Glomerular endothelial cell (primary cell): ENCODE measurements around the gene ARHGAP26. TPM values are rescaled to one million over a fixed set of nuclear protein-coding genes. Genes with fewer than 3 reads are reported as not detected.
A peak's percentile ranks its signal among the peaks of the same experiment; 100 is the strongest.

Experiments used
- DNase-seq: peaks from one replicate; pipeline ENCODE4 v3.0.0-alpha.2; 2011; ENCODE audit warnings: low read depth, low spot score; ENCODE audit errors: extremely low read depth
- total RNA-seq: library from RNA; depleted of rRNA; stranded (reverse); fragments of >200 nt; gene quantifications from 2 replicates; pipeline ENCODE4 v1.2.3, GENCODE V29; 2015

Gene ARHGAP26
- total RNA-seq, 1 donor from 2014 or later, result 33.1 TPM

DNA sequence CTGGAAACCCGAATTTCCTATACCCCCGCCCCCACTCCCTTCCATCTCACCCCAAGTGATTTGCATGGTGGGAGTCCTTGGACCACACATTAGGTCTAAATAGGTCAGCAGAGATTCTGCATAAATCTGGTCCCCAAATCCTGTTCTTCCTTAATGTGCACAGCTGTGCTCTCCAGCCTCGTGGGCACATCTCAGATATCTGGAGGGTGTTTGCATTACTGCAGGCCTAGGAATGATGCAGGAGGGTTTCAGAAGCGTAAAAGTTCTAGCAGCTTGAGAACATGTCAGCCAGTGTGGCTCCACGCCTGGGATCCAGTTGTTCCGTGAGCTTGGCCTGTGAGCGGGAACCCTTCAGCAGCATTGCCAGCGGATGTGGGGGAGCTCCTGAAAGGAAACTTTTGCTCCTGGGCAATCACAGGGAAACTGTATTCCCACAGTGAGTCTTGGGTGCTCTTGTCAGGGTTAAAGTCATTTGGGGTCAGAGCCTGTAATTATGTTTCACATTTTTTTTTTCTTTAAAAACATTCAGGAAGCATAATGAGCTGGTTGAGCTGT is 12.9 kb downstream of the ARHGAP26 start:
- DNase-seq, result no peak

DNA sequence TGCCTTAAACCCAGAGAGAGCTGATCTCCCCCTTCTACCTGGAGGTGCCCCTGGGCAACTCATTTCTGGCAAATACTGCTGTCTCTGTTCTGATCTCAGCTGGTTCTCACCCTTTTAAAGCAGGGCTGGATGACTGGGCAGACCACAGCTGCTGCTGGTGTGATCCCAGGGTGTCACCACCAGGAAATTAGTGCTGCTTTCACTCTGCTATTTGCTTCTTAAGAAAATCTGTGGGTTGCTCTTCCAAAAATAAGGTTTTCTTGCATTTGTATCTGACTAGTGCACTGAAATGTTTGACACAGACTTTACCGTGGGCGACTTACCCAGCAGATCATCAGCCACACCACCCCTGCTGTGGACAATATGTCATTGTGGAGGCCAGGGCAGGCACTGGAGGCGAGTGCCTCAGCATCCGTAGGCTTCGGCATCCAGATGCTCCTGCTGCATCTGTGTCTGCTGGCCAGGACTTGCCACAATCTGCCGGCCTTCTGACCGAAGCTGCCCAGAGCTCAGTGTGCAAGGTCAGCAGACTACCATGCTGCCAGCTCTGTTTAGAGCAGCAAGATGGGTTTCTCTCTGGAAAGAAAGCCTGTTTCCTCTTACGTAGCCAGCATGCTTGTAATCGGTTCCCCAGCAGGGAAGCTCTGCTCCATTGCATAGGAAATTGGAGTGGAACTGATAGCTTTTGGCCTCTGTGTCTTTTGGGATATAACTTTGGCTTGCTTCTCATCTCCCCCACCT is 13.6 kb downstream of the ARHGAP26 start:
- DNase-seq, result no peak

DNA sequence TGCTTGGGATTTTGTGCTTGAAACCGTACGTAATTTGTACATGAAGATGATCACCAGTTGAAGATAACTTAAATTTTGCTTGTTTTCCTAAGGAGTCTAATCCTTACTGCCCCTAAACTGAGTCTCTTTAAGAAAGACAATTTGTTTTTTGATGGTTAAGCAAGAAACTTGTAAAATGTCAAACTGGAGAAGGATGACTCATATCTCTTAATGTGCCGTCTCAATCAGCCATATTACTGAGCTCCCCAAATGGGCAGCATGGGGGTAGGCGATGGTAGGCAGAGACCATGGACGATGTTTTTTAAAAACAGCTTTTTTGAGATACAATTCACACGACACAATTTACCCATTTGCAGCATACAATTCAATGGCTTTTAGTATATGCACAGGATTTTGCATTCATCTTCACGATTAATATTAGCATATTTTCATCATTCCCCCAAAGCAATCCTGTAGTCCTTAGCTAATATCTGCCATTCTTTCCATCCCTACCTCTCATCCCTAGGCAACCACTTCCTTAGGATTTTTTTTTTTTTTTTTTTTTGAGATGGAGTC is 14.3 kb downstream of the ARHGAP26 start:
- DNase-seq, result no peak

DNA sequence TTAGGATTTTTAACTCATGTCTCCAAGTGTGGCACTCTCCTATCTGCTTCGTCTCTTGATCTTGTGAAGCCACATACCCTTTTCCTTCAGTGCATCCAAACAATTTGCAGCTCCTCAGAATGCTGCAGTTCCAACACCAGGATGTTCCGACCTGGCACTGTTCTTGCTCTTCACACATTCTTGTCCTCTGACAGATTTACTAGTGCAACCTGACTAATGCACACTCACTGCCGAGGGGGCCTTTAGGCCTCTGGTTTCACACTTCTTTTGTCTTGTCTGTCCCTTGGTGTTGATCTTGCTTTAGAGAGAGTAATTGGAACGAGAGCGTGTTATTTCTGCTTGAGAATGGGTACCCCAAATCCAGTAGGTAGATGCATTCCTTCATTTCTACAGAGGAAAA is 15.0 kb downstream of the ARHGAP26 start:
- DNase-seq, result no peak

DNA sequence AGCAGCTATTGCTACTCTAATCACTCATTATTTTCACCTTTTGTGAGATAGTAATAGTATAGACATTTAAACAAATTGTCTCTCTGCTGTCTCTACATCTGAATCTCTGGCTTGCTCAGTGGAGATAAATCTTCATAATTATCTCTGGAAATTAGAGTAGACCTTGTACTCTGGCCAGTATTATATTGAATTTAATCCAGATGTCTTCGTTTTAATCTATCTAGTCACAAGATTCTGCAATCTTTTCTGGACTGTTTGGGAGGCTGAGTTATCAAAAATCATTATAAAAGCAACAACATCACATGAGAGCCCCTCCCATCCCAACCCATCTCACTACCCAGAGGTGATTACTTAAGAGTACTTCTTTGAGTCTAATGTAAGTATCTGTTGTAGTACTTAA is 19.0 kb downstream of the ARHGAP26 start:
- no peak for DNase-seq

DNA sequence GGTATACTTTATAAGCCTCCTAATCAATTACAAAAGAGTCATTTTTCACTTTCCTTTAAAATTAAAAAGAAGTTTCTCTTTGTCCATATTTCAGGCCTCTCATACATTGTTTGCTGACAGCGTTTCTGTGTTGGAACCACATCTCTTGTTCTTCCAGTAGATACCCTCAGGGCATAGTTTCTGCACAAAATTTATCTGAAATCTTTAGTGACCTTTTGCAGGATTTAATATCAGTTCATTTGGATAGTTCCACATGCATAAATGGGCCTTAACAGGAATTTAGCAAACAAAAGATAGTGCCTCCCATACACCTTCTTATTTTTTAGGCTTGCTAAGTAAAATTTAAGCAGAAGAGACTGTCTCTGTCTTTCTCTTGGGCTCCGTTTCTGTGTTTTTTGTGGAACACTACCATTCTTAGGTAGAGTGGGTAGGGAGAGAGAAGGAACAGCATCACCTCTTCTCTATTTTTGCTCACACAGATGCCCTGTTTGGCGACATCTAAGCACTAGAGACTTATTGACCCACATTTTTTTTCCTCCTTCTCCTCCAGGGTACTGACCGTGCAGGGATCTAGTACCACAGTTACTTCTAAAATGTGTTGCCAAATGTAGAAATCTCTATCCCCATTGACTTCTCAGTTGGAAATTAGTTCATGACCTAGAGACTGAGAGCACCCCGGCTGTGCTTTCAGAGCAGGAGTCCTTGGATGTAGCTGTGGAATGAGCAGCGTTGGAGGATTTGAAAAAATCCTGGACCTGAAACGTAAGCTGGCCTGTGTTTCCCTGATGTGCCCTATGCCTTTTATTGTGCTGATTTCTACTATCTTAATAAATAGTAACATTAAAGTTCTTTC is 22.1 kb downstream of the ARHGAP26 start:
- DNase-seq, result no peak

DNA sequence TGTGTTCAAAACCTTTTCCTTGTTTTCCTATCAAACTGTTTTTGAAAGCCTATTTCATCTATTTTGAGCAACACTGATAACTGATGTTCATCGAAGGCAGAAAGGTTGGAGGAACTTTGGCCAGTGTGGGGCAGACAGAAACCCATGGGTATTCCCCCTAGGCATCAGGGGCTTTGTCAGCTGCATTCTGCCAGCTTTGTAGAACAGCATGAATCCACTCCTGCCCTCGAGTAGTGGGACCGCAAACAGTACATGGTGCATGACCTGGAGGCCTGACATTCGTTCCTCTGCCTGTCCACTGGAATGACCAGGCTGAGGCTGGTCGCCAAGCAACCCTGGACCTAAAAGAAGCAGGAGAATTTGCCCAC is 22.7 kb downstream of the ARHGAP26 start:
- DNase-seq, result no peak

DNA sequence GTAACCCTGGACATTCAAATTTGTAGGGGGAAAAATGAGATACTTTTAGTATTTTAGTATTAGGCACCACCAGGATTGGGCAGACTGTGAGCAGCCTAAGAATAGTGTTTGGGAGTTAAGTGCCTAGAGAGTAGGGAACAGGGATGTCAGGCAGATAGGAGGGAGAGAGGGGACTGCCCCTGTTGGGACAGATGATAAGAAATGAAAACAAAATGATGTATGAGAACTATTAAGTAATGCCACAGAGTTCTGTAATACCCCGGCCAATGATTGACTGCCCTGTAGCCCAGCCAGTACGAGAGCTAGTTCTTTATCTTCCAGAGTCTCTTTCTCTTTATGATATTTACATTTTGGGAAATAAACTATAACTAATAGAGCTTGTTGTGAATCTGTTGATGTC is 24.4 kb downstream of the ARHGAP26 start:
- no peak for DNase-seq

DNA sequence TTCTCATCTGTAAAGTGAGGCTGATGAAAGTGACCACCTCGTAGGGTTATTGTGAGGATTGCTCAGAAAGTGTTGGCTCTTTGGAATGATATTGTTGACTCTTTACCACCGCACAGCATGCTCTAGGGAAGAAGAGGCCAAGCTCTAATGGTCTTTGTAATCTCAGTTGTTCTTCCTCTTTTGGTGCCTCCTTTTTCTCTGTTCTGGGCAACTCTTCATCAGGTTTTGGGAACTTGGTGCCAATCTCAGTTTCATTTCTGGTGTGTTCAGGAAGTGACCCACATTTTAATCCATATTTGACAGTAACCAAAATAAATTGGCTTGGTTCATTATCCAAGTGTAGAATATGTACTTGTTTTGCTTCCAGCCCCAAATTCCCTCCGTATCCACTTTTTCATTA is 25.1 kb downstream of the ARHGAP26 start:
- no peak for DNase-seq

DNA sequence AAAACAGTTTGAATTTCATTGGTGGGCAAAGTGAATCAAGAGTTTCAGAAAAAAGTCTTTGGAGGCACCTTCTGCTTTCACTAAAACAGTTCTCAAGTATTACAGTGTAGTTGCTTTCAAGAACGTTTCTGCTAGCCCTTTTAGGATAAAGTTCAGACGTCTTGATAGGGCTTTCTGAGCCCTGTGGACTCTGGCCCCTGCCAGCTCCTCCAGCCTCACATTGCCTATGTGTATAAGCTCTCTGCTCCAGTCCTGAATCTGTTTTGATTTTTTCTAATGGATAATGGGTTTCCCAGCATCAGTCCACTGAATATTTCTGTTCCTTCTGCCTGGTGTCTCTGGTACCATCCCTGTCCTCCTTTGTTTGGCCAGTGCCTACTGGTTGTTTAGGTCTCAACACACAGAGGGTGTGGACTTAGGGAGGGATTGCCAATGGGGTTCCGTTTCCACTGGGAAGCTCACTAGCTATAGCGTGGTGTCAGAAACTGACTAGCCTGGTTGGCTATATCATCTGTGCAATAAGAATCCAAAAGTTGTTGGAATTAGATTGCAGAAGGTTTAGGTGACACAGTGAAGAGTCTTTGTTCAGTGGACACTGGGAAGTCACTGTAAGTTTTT is 26.4 kb downstream of the ARHGAP26 start:
- no peak for DNase-seq

DNA sequence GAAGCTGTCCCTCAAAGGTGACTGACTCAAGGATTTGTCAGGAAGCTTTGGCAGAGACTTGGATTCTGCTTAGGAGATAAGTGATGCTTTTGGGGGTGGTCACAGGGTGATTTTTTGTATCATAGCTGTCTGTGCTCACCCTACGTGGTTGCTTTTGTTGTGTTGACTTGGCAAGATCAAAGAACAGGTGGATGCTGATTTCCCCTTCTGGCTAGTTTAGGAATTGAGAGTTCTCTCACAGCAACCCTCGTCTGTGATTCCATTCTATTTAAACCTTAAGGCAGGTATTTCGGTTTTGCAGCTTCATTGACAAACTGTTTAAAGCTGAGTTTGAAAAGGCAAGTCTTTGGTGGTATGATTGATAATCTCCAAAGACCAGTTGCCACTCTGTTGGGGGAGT is 27.2 kb downstream of the ARHGAP26 start:
- DNase-seq, result no peak

DNA sequence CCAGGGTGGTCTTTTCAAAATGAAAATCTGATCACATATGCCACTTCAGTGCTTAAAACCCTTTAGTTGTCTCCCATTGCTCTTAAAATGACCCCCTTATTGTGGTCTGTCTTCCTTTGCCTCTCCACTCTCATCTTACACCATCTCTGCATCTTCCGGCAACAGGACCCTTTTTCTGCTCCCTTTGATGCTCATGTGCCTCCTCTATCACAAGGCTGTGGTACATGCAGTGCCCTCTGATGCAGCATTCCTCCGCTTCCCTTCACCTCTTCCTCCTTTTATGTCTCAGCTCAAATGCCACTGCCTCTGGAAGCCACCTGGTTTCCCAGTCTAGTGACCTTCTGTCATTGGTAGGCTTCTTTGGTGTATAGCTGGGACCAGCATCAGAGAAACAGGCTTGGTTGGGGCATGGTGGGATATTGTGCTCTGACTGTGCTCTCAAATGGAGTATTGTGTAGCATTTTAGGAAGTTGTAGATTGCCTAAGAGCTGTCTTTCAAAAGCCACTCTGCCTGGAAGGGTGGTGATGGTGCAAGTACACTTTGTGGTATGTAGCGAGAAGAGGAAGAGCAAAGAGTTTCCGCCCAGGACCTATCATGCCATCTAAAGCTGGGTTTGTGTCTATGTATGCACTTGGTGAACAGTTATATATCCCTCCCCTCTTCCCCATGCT is 28.1 kb downstream of the ARHGAP26 start:
- DNase-seq, result no peak

DNA sequence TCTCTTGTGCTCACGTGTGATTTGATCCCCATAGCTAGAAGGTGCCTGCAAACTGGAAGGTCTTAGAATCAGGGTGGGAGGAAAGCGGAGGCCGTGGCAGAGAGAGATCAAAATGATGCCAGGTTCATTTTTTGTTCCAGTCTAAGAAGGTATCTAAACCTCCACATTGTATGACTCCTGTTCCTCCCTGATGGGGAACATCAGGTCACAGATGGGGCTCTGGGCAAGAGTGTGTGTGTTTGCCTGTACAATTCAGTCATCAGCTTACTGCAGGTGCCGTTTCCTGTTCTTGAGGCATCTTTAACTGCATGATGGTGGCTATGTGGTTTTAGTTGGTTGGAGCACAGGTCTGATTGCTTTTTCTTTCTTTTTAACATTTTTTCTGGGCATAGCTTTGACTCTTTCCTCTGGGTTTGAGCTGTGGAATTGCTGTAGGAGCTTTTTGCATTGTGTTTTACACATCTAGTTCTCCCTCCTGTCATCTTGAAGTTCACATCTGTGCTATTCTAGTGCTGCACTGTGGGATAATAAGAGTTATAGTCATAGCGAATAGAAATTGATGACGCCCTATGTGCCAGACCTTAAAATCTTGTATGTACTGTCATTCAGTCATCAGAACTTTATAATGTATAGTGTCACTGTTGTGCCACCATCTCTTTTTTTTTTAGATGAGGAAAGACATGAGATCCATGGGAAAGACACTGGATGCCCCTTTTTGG is 30.8 kb downstream of the ARHGAP26 start:
- DNase-seq, result no peak

DNA sequence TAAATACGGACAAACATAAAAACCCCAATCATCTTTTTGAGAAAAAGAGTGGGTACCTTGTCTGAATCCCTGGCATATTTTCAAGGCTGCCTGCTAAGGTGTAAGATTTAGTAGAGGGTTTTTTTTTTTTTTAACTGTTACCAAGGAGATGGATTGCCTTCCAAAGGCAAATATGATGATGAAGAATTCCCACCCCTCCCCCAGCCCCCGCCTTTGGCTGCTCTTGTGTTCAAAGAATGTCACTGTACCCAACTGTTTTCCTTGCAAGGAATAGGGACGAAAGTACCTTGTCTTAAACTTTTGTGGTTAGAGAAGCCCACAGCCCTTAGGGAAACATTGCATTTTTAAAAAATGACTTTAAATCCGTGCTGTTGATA is 31.3 kb downstream of the ARHGAP26 start:
- no peak for DNase-seq

DNA sequence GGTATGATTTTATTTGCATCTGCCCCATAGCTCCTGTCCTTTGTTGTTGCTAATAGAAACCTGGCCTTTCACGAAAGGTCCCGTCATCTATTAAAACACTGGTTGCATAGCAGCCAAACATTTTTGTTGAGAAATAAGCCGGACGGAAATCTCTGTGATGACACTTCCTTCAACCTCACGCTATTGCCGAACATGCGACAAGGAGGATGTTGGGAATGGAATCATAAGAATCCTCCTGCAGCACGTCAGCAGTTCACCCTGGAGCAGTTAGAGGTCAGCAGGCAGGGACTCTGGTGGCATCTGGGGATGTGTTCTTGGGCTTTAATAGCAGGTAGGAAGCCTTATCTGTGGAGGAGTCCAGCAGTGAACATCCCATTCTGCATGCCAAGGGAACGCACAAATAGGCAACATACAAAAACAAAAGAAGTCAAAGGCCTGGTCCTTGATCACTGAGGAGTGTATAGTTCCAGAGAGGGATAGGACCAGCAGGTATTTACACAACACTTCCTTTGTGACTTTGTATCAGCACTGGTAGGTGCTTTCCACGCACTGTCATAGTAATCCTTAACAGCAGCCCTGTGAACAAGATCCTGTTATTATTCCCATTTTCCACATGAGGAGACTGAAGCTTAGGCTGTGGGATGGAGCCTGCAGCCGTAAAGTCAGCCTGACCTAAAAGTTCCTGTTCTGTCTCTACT is 33.4 kb downstream of the ARHGAP26 start:
- DNase-seq, result peak; percentile 89

DNA sequence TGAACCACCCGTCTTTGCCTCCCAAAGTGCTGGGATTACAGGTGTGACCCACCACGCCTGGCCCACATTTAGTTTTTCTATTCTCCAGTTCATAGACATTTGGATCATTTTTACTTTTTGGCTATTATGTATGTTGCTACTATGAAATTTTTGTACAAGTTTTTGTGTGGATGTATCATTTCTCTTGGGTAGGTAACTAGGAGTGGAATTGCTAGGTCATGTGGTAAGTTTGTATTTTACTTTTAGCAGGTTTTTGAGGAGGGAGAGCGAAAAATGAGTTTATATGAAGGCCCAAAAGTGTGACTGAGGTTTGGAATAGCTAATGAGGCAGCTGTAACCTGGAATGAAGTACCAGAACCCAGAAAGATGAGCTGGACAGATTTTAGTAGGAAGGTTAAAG is 35.2 kb downstream of the ARHGAP26 start:
- DNase-seq, result no peak

DNA sequence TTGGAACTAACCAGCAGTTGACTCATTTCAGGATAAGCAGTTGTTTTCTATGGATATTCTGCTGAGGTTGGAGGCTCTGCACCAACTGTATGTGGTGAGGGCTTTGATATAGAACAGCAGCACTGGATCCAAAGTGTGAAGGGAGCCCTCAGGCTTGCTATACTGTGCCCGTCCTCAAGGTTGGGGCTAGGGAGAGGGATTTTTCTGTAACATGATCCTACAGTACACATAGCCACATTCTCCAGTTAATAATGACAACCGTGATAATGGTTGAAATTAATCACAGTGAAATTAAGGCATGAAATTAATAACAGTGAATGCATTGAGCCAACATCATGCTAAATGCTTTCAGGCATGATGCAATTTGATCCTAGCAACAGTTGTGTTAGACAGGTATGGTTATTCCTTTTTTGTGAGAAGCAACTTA is 36.7 kb downstream of the ARHGAP26 start:
- DNase-seq, result no peak

DNA sequence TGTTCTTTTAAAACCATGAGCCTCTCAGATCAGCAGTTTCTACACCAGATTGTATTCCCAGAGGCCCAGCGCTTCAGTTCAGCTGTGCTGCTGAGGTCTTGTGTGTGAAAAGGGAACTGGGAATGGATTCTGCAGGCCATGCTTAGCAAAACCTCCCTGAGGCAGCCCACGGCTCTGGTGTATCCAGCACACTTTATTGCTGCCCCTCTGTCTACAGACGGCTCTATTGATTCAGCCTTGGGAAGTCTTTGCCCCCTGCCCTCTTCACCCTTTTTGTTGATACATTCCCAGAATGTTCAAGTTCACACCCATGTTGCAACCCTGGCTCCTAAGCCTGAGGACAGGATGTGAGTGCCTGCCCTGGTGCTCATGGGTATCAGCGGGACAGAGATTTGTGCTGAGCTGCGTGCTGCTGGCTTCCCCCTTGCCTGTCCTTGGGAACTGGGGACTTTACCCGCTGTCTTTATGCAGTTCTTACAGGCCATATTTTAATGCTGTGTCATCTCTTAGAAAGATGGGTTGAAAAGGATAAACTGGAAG is 37.3 kb downstream of the ARHGAP26 start:
- DNase-seq, result no peak
